Globus pallidus (tissue), 1 donor: Measurements from ENCODE around the gene BMP6.

ENCODE experiments used
- DNase-seq: peaks from one replicate; pipeline ENCODE4 v3.0.0-alpha.2; 2015; ENCODE audit warnings: low spot score

BMP6 gene

GRCh38 chr6:7719364-7719850 is 6.5 kb upstream of the BMP6 start:
- DNase-seq: no peak

- DNase-seq: no peak
These were observed 5.6 kb upstream of the BMP6 start for GRCh38 chr6:7720346-7720745.

- DNase-seq: peak; percentile 10
These were observed 4.2 kb upstream of the BMP6 start for GRCh38 chr6:7721649-7722048.

- peak; percentile 63 for DNase-seq
These were observed 2.9 kb upstream of the BMP6 start for GRCh38 chr6:7723041-7723447.

- no peak for DNase-seq
These were observed 2.3 kb upstream of the BMP6 start for GRCh38 chr6:7723554-7723953.

GRCh38 chr6:7725412-7725811 is 487 bp upstream of the BMP6 start:
- no peak for DNase-seq

GRCh38 chr6:7726416-7727085 is 652 bp downstream of the BMP6 start:
- no peak for DNase-seq

GRCh38 chr6:7727086-7727945 is 1.4 kb downstream of the BMP6 start:
- DNase-seq: no peak

- no peak for DNase-seq
These were observed 2.3 kb downstream of the BMP6 start for GRCh38 chr6:7727946-7728854.

GRCh38 chr6:7728855-7729590 is 3.1 kb downstream of the BMP6 start:
- DNase-seq: no peak

- DNase-seq: no peak
These were observed 4.3 kb downstream of the BMP6 start for GRCh38 chr6:7730001-7730783.

- DNase-seq: no peak
These were observed 4.9 kb downstream of the BMP6 start for GRCh38 chr6:7730784-7731227.

GRCh38 chr6:7731294-7731693 is 5.4 kb downstream of the BMP6 start:
- DNase-seq: no peak

GRCh38 chr6:7732228-7732627 is 6.3 kb downstream of the BMP6 start:
- no peak for DNase-seq

GRCh38 chr6:7734707-7735383 is 8.9 kb downstream of the BMP6 start:
- no peak for DNase-seq

- DNase-seq: no peak
These were observed 11.2 kb downstream of the BMP6 start for GRCh38 chr6:7737106-7737505.

- no peak for DNase-seq
These were observed 12.0 kb downstream of the BMP6 start for GRCh38 chr6:7737867-7738266.

- DNase-seq: no peak
These were observed 16.4 kb downstream of the BMP6 start for GRCh38 chr6:7742223-7742785.

GRCh38 chr6:7745942-7746341 is 20.0 kb downstream of the BMP6 start:
- no peak for DNase-seq

GRCh38 chr6:7747016-7747415 is 21.1 kb downstream of the BMP6 start:
- no peak for DNase-seq
